GM12891 (cell line): ENCODE results near the gene OR2L8.

Source experiments
- POLR2A ChIP-seq: IDR thresholded peaks from 2 replicates; pipeline ENCODE4 v1.6.1; 2011; ENCODE audit warnings: low read depth, low read length, control low read depth
- TAF1 ChIP-seq: IDR thresholded peaks from 2 replicates; pipeline ENCODE4 v1.6.1; 2011; ENCODE audit warnings: low read depth, low read length, control low read depth

GRCh38 chr1:247935781-247936180 is 12.9 kb upstream of the OR2L8 start:
- TF ChIP-seq POLR2A: no peak
- TF ChIP-seq TAF1: no peak
